ENCODE results near the gene CPLX4.

Gene CPLX4

DNA sequence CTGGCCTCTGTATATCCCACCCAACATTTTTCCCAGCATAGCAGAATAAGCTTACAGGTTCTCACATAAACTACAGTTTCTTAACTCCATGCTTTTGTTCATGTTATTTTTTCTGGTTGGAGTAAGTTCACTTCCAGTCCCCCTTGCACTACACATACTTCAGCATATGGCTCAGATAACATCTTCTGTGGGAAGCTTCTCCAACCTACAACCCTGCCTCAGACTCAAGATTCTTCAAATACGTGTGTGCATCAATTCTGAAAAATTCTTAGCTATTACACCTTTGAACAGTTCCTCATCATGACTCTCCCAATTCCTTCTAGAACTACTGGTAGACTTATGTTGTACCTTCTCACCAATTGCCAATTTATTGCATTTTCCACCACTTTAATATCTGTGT is 7.5 kb upstream of the CPLX4 start:
- Histone ChIP-seq H3K4me3 (ENCODE audit: low read depth in 1 of 2, low read length in 2 of 2) (no peak overlapping the region), H3K79me2 (ENCODE audit: insufficient read depth, low read length) (no peaks in the 10 kb centered on the region), H3K9ac (ENCODE audit: low read depth, low read length) (no peak overlapping the region), H3K4me1 (ENCODE audit: insufficient read depth, low read length) (no peaks in the 10 kb centered on the region), H3K9me3 (ENCODE audit: insufficient read depth, low read length, severe bottlenecking) (no peaks in the 10 kb centered on the region), H2AFZ (ENCODE audit: low read depth, low read length) (no peak overlapping the region), H3K27me3 (ENCODE audit: insufficient read depth, low read length, poor library complexity) (no peaks in the 10 kb centered on the region), H3K4me2 (ENCODE audit: insufficient read depth, low read length) (no peak overlapping the region), H4K20me1 (ENCODE audit: insufficient read depth, low read length) (no peaks in the 10 kb centered on the region), H3K36me3 (ENCODE audit: insufficient read depth, low read length) (peaks cover 43% of the 10 kb centered on the region), H3K27ac (ENCODE audit: low read length) (no peak overlapping the region)
- TF ChIP-seq, protein P1, sequence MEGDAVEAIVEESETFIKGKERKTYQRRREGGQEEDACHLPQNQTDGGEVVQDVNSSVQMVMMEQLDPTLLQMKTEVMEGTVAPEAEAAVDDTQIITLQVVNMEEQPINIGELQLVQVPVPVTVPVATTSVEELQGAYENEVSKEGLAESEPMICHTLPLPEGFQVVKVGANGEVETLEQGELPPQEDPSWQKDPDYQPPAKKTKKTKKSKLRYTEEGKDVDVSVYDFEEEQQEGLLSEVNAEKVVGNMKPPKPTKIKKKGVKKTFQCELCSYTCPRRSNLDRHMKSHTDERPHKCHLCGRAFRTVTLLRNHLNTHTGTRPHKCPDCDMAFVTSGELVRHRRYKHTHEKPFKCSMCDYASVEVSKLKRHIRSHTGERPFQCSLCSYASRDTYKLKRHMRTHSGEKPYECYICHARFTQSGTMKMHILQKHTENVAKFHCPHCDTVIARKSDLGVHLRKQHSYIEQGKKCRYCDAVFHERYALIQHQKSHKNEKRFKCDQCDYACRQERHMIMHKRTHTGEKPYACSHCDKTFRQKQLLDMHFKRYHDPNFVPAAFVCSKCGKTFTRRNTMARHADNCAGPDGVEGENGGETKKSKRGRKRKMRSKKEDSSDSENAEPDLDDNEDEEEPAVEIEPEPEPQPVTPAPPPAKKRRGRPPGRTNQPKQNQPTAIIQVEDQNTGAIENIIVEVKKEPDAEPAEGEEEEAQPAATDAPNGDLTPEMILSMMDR (IDR thresholded peaks at IDR 0.05; ENCODE audit: borderline replicate concordance, extremely low read depth, low read length, poor library complexity, severe bottlenecking), result no peak
- no peak for TF ChIP-seq EZH2 (IDR thresholded peaks at IDR 0.05; ENCODE audit: borderline replicate concordance, low read depth, low read length, severe bottlenecking)
- ATAC-seq (ENCODE audit: insufficient read depth, low read depth), result no peak
- no peak for DNase-seq

DNA sequence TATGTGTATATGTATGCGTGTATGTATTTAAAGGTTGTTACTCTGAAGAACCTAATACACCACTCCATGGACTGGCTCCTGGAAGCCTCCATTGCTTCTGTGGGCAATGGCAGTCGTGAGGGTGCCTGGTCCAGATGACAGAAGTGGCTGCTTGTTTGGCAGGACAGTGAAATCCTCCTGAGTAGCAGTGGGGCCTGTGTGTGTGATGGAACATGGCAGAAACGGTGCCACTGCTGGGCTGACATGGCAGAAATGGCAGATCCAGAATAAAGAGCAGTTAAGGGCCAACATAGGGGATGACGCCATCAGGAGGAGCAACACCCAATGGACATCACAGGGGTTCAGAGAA is 6.1 kb upstream of the CPLX4 start:
- ATAC-seq (ENCODE audit: insufficient read depth, low read depth), result peak; percentile 24; the same call in 1 of the 3 replicates
- DNase-seq, result no peak

DNA sequence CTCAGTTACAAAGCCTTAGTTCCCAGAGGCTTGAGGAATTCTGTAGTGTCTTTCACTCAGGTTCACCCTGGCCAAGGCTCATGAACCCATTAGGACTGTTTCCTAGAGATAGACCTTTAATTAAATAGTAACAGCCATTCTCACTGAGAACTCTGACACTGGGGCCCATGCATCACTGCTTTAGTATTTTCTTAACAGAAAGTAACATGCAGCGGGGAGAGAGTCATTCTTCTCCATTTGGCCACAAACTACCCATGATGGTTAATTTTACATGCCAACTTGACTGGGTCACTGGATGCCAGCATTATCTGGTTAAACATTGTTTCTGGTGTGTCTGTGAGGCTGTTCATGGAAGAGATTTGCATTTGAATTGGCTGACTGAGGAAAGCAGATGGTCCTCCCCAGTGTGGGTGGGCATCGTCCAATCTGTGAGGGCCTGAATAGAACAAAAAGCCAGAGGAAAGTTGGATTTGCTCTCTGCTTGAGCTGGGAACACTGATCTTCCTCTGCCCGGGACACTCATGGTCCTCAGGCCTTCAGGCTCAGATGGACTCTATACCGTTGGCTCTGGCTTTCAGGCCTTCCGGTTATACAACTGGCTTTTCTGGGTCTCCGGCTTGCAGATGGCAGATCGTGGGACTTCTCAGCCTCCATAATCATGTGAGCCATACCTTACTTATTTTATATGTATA is 5.6 kb upstream of the CPLX4 start:
- Histone ChIP-seq H3K4me3 (ENCODE audit: low read depth in 1 of 2, low read length in 2 of 2) (no peak overlapping the region), H3K9me3 (ENCODE audit: insufficient read depth, low read length, severe bottlenecking) (no peaks in the 10 kb centered on the region), H2AFZ (ENCODE audit: low read depth, low read length) (no peak overlapping the region), H3K79me2 (ENCODE audit: insufficient read depth, low read length) (no peaks in the 10 kb centered on the region), H3K9ac (ENCODE audit: low read depth, low read length) (no peak overlapping the region), H3K36me3 (ENCODE audit: insufficient read depth, low read length) (peaks cover 25% of the 10 kb centered on the region), H3K4me2 (ENCODE audit: insufficient read depth, low read length) (no peak overlapping the region), H3K4me1 (ENCODE audit: insufficient read depth, low read length) (no peaks in the 10 kb centered on the region), H3K27ac (ENCODE audit: low read length) (no peak overlapping the region), H3K27me3 (ENCODE audit: insufficient read depth, low read length, poor library complexity) (no peaks in the 10 kb centered on the region), H4K20me1 (ENCODE audit: insufficient read depth, low read length) (no peaks in the 10 kb centered on the region)
- DNase-seq (no peak), ATAC-seq (ENCODE audit: insufficient read depth, low read depth) (0 out of 3 replicates have a peak, but pooled peaks have one; percentile 24)
- no peak for TF ChIP-seq EZH2 (IDR thresholded peaks at IDR 0.05; ENCODE audit: borderline replicate concordance, low read depth, low read length, severe bottlenecking)
- TF ChIP-seq, protein P1 (IDR thresholded peaks at IDR 0.05; ENCODE audit: borderline replicate concordance, extremely low read depth, low read length, poor library complexity, severe bottlenecking), result no peak

More for the DNA sequence above, 6.1 kb upstream of the CPLX4 start:
- H3K27ac ChIP-seq (ENCODE audit: low read length), result no peak overlapping the region
- TF ChIP-seq, protein P1 (IDR thresholded peaks at IDR 0.05; ENCODE audit: borderline replicate concordance, extremely low read depth, low read length, poor library complexity, severe bottlenecking), result no peak
- TF ChIP-seq EZH2 (IDR thresholded peaks at IDR 0.05; ENCODE audit: borderline replicate concordance, low read depth, low read length, severe bottlenecking), result no peak
- no peak overlapping the region for H2AFZ ChIP-seq (ENCODE audit: low read depth, low read length)
- H3K79me2 ChIP-seq (ENCODE audit: insufficient read depth, low read length), result no peaks in the 10 kb centered on the region
- peaks cover 30% of the 10 kb centered on the region for H3K36me3 ChIP-seq (ENCODE audit: insufficient read depth, low read length)
- H3K9me3 ChIP-seq (ENCODE audit: insufficient read depth, low read length, severe bottlenecking), result no peaks in the 10 kb centered on the region
- H3K9ac ChIP-seq (ENCODE audit: low read depth, low read length), result no peak overlapping the region
- no peaks in the 10 kb centered on the region for H4K20me1 ChIP-seq (ENCODE audit: insufficient read depth, low read length)
- H3K4me1 ChIP-seq (ENCODE audit: insufficient read depth, low read length), result no peaks in the 10 kb centered on the region
- H3K4me3 ChIP-seq (ENCODE audit: low read depth in 1 of 2, low read length in 2 of 2), result no peak overlapping the region
- no peak overlapping the region for H3K4me2 ChIP-seq (ENCODE audit: insufficient read depth, low read length)
- no peaks in the 10 kb centered on the region for H3K27me3 ChIP-seq (ENCODE audit: insufficient read depth, low read length, poor library complexity)
